ENCODE results near the gene FBXW5.

DNA sequence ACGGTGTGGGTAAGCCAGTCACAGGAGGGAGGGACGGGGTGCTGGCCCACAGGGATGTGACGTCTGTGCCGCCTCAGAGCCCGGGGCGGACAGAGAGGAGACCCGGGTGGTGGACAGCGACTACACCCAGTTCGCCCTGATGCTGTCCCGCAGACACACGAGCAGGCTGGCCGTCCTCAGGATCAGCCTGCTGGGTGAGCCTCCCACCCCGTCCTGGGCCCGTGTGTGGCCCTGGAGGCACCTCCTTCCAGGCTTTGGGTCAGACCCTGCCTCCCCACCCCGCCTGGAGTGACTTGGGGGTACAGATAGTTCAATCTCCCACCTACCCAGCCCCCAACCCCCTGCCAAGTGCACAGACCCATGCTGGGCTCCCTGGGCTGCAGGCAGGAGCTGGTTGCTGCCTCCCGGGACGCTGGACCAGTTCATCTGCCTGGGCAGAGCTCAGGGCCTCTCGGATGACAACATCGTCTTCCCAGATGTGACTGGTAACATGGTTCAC is 9.3 kb upstream of the FBXW5 start:
- TF ChIP-seq, protein P1, sequence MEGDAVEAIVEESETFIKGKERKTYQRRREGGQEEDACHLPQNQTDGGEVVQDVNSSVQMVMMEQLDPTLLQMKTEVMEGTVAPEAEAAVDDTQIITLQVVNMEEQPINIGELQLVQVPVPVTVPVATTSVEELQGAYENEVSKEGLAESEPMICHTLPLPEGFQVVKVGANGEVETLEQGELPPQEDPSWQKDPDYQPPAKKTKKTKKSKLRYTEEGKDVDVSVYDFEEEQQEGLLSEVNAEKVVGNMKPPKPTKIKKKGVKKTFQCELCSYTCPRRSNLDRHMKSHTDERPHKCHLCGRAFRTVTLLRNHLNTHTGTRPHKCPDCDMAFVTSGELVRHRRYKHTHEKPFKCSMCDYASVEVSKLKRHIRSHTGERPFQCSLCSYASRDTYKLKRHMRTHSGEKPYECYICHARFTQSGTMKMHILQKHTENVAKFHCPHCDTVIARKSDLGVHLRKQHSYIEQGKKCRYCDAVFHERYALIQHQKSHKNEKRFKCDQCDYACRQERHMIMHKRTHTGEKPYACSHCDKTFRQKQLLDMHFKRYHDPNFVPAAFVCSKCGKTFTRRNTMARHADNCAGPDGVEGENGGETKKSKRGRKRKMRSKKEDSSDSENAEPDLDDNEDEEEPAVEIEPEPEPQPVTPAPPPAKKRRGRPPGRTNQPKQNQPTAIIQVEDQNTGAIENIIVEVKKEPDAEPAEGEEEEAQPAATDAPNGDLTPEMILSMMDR (IDR thresholded peaks at IDR 0.05) = no peak
- no peak for TF ChIP-seq EP300 (IDR thresholded peaks at IDR 0.05)
- no peak for TF ChIP-seq POLR2A (IDR thresholded peaks at IDR 0.05)
- TF ChIP-seq POLR2AphosphoS5 (IDR thresholded peaks at IDR 0.05) = no peak

Data from suprapubic skin (tissue), 4 donors.